Measurements from ENCODE around the gene CACNA2D2. TPM values are rescaled to one million over a fixed set of nuclear protein-coding genes. Genes with fewer than 3 reads are reported as not detected.
A peak's percentile ranks its signal among the peaks of the same experiment; 100 is the strongest.

The CACNA2D2 gene
- total and polyA plus RNA-seq, 2 of the 13 experiments (the other 11 are each of a cell fraction or from before 2014, with no cell fraction given): not detected

- peak; percentile 73; the same call in 1 of the 2 replicates for TF ChIP-seq NFAT5 (CRISPR knock-in tag; IDR thresholded peaks at IDR 0.05)
- TF ChIP-seq ZNF335 (CRISPR knock-in tag; IDR thresholded peaks at IDR 0.05): 0 out of 2 replicates have a peak, but pooled peaks have one; percentile 40
- peak; percentile 56; the same call in 1 of the 2 replicates for TF ChIP-seq SRY (CRISPR knock-in tag; IDR thresholded peaks at IDR 0.05)
- peak; percentile 46; the same call in 1 of the 2 replicates for TF ChIP-seq ERF (CRISPR knock-in tag; IDR thresholded peaks at IDR 0.05)
- peak; percentile 70; the same call in 1 of the 2 replicates for TF ChIP-seq MEIS2 (CRISPR knock-in tag; IDR thresholded peaks at IDR 0.05)
- TF ChIP-seq HES4 (CRISPR knock-in tag; IDR thresholded peaks at IDR 0.05; ENCODE audit: borderline replicate concordance): peak; percentile 55; the same call in 1 of the 2 replicates
- 0 out of 2 replicates have a peak, but pooled peaks have one; percentile 37 for TF ChIP-seq ZNF263 (CRISPR knock-in tag; IDR thresholded peaks at IDR 0.05)
- 0 out of 2 replicates have a peak, but pooled peaks have one; percentile 46 for TF ChIP-seq ZSCAN20 (CRISPR knock-in tag; IDR thresholded peaks at IDR 0.05; ENCODE audit: borderline replicate concordance)
- peak; percentile 65; the same call in 1 of the 2 replicates for TF ChIP-seq SIN3A (IDR thresholded peaks at IDR 0.05; ENCODE audit: borderline replicate concordance, low read depth, low read length)
- 0 out of 2 replicates have a peak, but pooled peaks have one; percentile 59 for TF ChIP-seq ZNF557 (CRISPR knock-in tag; IDR thresholded peaks at IDR 0.05)
- 0 out of 2 replicates have a peak, but pooled peaks have one; percentile 33 for TF ChIP-seq ELF3 (CRISPR knock-in tag; IDR thresholded peaks at IDR 0.05)
- 0 out of 2 replicates have a peak, but pooled peaks have one; percentile 39 for TF ChIP-seq BORCS8-MEF2B (CRISPR knock-in tag; IDR thresholded peaks at IDR 0.05)
- peak; percentile 17; the same call in 1 of the 2 replicates for TF ChIP-seq MAFF (IDR thresholded peaks at IDR 0.05; ENCODE audit: low read depth, low read length)
- TF ChIP-seq ATF3 (CRISPR knock-in tag; IDR thresholded peaks at IDR 0.05): peak; percentile 46; the same call in 1 of the 2 replicates
- TF ChIP-seq FOXA3 (CRISPR knock-in tag; IDR thresholded peaks at IDR 0.05): 0 out of 2 replicates have a peak, but pooled peaks have one; percentile 11
- peak; percentile 58 for TF ChIP-seq FOSL2 (CRISPR knock-in tag; IDR thresholded peaks at IDR 0.05)
- TF ChIP-seq ZNF142 (CRISPR knock-in tag; IDR thresholded peaks at IDR 0.05): peak; percentile 58; the same call in 1 of the 2 replicates
- TF ChIP-seq RXRB (CRISPR knock-in tag; IDR thresholded peaks at IDR 0.05; ENCODE audit: borderline replicate concordance): 0 out of 2 replicates have a peak, but pooled peaks have one; percentile 41
- no peak for TF ChIP-seq TCF7L2 (IDR thresholded peaks at IDR 0.05; ENCODE audit: low read depth, low read length)
Observed at GRCh38 chr3:50525987-50526386, 22.6 kb upstream of the CACNA2D2 start (continued).

Data from HepG2 (cell line).